HG03378 (cell line): ENCODE results near the gene C11orf24.
A peak's percentile ranks its signal among the peaks of the same experiment; 100 is the strongest.

Experiments used
- ATAC-seq: cut with Tn5 transposase; IDR thresholded peaks from one replicate; pipeline ENCODE4 v1.9.1; 2021; ENCODE audit warnings: mild to moderate bottlenecking, moderate library complexity; ENCODE audit not compliant: unreplicated experiment

C11orf24 gene

GRCh38 chr11:68271781-68272608 is at the start of gene C11orf24:
Gene C11orf24, minus strand, starts transcription at chr11:68271973. Its CDS starts 8,206 bp downstream, at chr11:68263767.
- peak; percentile 61 for ATAC-seq

GRCh38 chr11:68317147-68317785 is 45.5 kb upstream of the C11orf24 start:
- ATAC-seq, result no peak

GRCh38 chr11:68315171-68315920 is 43.6 kb upstream of the C11orf24 start:
- ATAC-seq, result no peak

- ATAC-seq, result no peak
These were observed 42.7 kb upstream of the C11orf24 start for GRCh38 chr11:68314203-68315170.

GRCh38 chr11:68313574-68314202 is 41.9 kb upstream of the C11orf24 start:
- no peak for ATAC-seq

GRCh38 chr11:68312780-68313573 is 41.2 kb upstream of the C11orf24 start:
- ATAC-seq, result no peak

- ATAC-seq, result no peak
These were observed 40.5 kb upstream of the C11orf24 start, which contains the start of gene LRP5 for GRCh38 chr11:68312117-68312779. Gene LRP5, plus strand, starts transcription at chr11:68312591. Its CDS starts 124 bp downstream, at chr11:68312715.

- no peak for ATAC-seq
These were observed 39.7 kb upstream of the C11orf24 start for GRCh38 chr11:68311160-68312116.

GRCh38 chr11:68309621-68310185 is 37.9 kb upstream of the C11orf24 start:
- no peak for ATAC-seq

GRCh38 chr11:68308068-68308467 is 36.3 kb upstream of the C11orf24 start:
- ATAC-seq, result no peak

- ATAC-seq, result no peak
These were observed 34.9 kb upstream of the C11orf24 start for GRCh38 chr11:68306636-68307035.

- ATAC-seq, result no peak
These were observed 32.4 kb upstream of the C11orf24 start for GRCh38 chr11:68303982-68304780.

GRCh38 chr11:68303083-68303482 is 31.3 kb upstream of the C11orf24 start:
- no peak for ATAC-seq

GRCh38 chr11:68302670-68303069 is 30.9 kb upstream of the C11orf24 start:
- ATAC-seq, result no peak

- no peak for ATAC-seq
These were observed 30.5 kb upstream of the C11orf24 start for GRCh38 chr11:68302256-68302655.
